NCI-H1092 treated with DMSO at 0.1 percent for 48 hours (cell line): Measurements from ENCODE around the gene MME.

Experiments
- DNase-seq: peaks from one replicate; lab custom pipeline; 2025; lab: John Stamatoyannopoulos, UW

Gene MME

DNA sequence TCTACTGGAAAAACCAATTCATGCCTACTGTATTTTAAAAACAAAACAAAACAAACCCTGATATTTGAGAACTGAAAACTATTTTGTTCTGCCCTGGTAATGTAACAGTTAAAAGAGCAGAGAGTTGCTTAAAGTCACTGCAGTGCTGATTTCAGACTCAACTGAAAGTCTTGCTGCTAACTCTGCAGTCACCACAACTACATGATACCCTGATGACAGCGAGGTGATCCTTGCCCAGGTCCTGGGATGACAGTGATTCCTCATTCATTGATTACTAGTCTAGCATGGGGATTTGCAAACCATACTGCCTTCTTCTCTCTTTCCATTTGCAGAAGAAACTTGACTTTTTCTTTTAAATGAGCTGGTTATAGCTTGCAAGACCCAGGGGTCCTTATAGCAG, 67.5 kb downstream of the MME start:
- DNase-seq, result no peak

- no peak for DNase-seq
These were observed 69.4 kb downstream of the MME start for GRCh38 chr3:155149494-155149893.

- no peak for DNase-seq
These were observed 73.4 kb downstream of the MME start for GRCh38 chr3:155153242-155154186.

DNA sequence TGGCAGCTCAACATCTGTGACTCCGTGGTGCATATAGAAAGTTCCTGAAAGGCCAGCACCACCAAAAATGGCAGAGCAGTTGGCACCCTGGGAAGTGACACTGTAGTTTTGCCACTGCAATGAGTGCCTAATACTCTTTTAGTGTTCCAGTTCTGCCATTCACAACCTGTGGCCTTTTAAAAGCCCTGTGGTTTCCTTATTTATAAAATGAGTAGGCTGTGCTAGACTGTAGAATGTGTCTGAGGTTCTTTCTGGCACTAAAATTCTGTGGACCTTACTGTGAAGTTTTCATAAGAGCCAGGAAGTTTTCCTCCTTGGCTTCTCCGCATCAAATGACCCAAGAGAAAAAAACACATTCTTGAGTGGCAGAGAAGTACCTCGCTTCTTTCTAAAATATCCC, 74.1 kb downstream of the MME start:
- DNase-seq, result no peak

GRCh38 chr3:155158346-155159037, 78.4 kb downstream of the MME start:
- no peak for DNase-seq

DNA sequence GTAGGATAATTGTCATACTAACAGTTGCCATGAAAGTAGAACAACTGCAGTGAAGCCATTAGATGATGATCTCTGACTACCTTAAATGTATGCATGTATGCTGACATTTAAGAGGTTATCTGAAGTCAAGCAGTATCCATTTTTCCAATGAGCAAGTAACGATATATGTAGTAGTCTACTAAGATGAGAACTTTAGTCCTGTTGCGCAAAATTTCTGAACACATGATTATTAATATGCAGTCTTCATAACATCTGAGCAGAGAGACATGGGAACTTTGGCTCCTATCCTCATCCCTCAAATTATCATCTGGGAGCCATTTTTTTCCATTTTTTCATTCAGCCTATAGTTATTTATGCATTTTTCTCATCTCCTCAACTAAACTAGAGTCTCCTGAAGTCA, 79.2 kb downstream of the MME start:
- DNase-seq, result no peak

DNA sequence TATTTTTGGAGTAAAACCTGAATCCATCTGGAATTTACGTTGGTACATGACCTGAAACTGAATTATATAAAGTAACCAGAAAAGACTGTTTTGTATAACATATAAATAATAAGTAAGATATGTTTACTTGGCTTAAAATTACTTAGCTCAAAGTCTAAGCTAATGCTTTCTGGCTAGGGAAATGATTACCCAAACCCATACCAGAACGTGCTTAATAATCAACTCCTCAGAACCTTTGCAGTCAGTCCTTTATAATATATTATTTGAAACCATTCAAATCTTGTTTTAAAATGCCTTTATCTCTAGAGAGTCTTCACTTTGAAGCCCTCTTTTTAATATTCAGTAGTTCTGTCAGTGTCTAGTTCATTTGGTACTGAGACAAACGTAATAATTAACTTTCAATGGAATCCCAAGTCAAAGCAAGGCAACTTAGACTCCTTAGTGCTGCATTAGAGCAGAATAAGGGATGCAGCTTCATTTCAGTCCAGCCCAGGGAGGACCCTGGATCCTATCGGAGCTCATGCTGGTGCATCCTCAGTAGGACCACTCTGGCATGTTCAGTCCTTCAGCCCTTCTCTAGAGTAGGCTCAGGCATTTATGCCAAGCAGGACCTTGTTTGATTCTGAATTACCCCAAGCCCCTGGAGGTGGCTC, 81.6 kb downstream of the MME start:
- no peak for DNase-seq

- no peak for DNase-seq
These were observed 84.2 kb downstream of the MME start for GRCh38 chr3:155164306-155164705.

- DNase-seq, result no peak
These were observed 86.3 kb downstream of the MME start for GRCh38 chr3:155166441-155166840.

GRCh38 chr3:155169197-155169596, 89.1 kb downstream of the MME start:
- DNase-seq, result no peak

DNA sequence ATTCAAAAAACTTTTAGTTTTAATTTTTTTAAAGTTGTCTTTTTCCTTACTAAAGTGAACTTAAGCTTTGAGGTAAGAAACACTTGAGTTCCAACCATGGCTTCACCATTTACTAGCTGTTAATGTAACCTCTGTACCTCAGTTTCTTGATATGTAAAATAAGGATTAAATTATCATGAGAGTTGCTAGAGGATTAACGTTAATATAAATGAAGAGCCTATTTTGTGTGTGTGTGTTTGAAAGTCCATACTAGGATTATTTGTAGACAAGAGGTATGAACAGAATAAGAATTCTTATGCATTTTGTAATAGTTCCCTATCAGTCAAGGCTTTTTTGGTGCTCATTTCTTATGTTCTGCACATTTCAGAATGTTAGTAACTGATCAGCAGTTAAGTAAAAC, 93.7 kb downstream of the MME start:
- DNase-seq, result no peak

DNA sequence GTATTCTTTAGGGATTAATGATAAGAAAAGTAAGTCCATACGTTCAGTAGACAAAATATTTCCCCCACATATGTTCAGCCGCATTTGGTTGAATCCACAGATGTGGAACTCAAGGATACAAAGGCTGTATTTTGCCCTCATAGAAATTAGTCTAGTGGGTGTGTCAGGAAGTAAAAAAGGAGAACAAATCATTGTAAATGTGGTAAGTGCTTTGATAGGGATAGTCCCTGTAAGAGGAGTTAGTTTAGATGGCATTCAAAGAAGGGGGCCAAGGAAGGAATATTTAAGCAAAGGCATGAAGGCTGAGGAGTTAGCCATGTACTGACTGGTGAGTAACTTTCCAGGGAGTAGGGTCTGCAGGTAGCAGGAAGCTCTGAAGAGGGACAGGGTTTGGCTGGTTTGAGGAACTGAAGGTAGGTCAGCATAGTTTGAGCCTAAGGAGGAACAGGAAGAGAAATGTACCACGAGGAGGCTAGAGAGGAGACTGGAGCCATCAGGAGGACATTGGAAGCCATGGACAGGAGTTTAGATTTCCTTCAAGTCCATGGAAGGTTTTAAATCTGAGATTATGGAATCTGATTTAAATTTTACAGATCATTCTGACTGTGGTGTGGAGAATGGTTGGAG, 98.8 kb downstream of the MME start:
- DNase-seq, result no peak

GRCh38 chr3:155179437-155179827, 99.3 kb downstream of the MME start:
- no peak for DNase-seq

DNA sequence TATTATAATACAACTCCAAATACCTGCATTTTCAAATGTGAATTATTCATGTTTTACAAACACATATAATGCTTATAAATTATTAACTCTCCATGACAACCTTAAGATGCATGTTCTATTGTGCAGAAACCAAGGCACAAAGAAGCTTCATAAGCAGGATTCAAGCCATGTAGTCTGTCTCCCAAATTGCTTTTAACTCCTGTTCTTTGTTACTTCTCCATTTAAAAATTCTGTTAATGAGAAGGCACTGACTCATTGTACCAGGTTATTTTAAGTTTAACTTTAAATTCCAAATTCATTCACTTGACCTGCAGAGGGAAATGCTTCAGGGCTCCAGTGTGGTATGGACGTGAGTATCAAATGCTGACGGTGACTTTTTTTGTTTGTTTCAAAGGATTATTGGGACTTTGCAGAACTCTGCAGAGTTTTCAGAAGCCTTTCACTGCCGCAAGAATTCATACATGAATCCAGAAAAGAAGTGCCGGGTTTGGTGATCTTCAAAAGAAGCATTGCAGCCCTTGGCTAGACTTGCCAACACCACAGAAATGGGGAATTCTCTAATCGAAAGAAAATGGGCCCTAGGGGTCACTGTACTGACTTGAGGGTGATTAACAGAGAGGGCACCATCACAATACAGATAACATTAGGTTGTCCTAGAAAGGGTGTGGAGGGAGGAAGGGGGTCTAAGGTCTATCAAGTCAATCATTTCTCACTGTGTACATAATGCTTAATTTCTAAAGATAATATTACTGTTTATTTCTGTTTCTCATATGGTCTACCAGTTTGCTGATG, 100.0 kb downstream of the MME start:
- DNase-seq, result no peak

DNA sequence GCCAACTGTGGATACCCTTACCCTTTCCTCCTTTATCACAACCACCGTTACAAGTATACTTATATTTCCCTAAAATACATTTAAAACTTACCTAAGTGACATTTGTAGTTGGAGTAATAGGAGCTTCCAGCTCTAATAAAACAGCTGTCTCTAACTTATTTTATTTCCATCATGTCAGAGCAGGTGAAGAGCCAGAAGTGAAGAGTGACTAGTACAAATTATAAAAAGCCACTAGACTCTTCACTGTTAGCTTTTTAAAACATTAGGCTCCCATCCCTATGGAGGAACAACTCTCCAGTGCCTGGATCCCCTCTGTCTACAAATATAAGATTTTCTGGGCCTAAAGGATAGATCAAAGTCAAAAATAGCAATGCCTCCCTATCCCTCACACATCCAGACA, 102.3 kb downstream of the MME start:
- DNase-seq, result no peak

DNA sequence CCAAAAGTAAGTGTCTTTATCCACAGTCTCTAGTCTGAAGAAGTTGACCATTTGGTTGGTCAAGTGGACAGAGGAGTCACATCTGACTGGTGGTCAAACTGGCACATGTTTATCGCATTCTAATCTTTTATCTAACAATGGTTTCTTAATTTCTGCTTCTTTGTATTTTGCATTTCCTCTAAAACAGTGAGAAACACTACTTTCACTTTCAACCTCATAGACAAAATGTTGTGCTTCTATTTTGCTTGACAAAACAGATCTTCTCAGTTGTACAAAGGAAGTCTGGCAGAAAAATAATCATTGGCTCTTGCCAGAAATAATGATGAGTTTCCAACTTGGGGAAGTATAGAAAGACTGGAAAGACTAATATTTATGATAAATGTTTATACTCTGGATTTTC, 103.9 kb downstream of the MME start:
- DNase-seq, result no peak

DNA sequence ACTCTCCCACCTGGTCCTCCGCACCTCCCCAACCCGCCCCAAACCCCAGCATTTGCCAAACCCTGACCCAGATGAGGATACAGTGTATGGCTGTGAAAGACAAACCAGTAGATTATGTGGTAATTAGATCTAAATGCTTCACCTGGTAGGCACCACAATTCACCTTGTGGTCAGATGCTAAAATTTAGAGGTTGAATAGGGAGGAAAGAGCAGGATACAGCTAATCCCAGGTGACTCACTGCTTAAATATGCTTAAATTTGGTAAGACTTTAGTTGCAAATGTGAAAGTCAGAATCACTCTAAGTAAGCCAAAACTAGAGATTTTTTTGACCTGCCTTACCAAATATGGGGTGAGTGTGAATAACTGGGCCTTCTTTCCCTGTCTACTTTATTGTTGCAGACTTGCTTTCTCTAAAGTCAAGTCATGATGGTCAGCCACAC, 105.5 kb downstream of the MME start:
- DNase-seq, result no peak

- no peak for DNase-seq
These were observed 107.9 kb downstream of the MME start for GRCh38 chr3:155188031-155188430.

- DNase-seq, result no peak
These were observed 109.4 kb downstream of the MME start for GRCh38 chr3:155189478-155189877.

DNA sequence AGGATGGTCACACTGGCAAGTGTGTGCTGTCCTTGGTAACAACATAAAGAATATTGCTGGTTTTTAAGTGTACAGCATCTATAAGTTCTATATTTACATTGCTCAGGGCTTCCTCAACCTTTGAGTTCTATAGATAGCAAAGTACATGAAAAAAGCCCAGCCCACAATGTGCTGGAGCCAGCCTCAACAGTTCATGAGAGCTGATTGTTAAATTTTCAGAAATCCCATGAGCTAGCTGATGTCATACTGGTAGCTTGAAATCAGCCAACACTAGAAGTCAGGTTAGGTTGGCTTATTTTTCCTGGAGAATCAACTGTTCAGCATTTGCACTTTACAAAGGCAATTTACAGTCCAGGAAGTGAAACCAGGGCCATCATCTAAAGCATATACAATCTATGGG, 110.6 kb downstream of the MME start:
- no peak for DNase-seq

DNA sequence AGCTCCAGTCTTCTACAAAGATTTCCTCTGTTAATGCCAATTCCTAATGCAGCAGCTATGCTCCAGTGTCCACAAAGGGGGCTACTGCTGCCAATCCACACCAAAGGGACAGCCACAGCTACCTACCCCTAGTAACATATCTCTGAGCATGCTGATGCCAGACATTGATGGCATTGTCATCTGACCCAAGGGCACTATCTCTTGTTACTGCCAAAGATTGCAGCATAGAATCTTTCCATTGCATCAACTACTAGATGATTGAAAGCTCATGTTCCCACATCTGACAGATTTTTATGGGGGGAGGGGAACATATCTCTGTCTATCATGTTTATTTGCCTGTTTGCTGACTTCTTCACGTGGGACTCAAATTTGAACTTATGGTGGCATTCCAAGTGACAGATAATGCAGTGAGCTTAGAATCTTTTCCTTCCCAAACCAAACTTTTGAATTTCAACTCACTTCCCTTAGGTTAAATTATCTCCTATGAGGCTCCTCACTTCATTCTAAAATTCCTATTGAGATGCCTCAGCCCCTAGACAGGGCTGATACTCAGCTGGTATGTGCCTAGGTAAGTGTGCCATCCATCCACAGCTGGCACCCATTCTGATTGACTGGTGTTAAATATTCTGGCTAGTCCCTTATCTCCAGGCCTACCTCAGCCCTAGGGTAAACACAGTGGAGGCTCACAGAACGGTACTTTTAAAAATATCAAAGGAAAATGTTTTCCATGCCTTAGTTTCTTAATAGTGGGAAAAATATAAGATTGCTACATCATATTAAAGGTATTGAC, 113.0 kb downstream of the MME start:
- DNase-seq, result no peak
